H9 (cell line): ENCODE results near the gene CHKB. TPM values are rescaled to one million over a fixed set of nuclear protein-coding genes. Genes with fewer than 3 reads are reported as not detected.
A peak's percentile ranks its signal among the peaks of the same experiment; 100 is the strongest.
"Not testable (repeated sequence)": the region's sequence is repeated elsewhere in the genome, so short reads cannot be mapped to it uniquely, and the experiment has no call there.

Experiments used
- DNase-seq: peaks from one replicate; pipeline ENCODE4 v3.0.0-alpha.2; 2017
- H2AFZ ChIP-seq: one replicate; pipeline ENCODE4 v1.6.1; 2013; ENCODE audit warnings: mild to moderate bottlenecking, low read length, control low read depth, moderate library complexity
- H2AK5ac ChIP-seq: 2 replicates; pipeline ENCODE4 v1.6.1; 2013; ENCODE audit warnings: low read length, control low read depth, mixed read lengths; ENCODE audit not compliant: insufficient read length
- H2BK120ac ChIP-seq: one replicate; pipeline ENCODE4 v1.6.1; 2013; ENCODE audit warnings: low read depth, mild to moderate bottlenecking, low read length, control low read depth, inconsistent platforms; ENCODE audit not compliant: poor library complexity, severe bottlenecking
- H2BK12ac ChIP-seq: 2 replicates; pipeline ENCODE4 v1.6.1; 2013; ENCODE audit warnings: low read length, control low read depth, mixed read lengths, low read depth; ENCODE audit not compliant: insufficient read length
- H2BK15ac ChIP-seq: 2 replicates; pipeline ENCODE4 v1.6.1; 2013; ENCODE audit warnings: low read depth, low read length, control low read depth
- H2BK20ac ChIP-seq: one replicate; pipeline ENCODE4 v1.6.1; 2013; ENCODE audit warnings: low read depth, mild to moderate bottlenecking, low read length, control low read depth, inconsistent platforms; ENCODE audit not compliant: poor library complexity, severe bottlenecking
- H2BK5ac ChIP-seq: 2 replicates; pipeline ENCODE4 v1.6.1; 2013; ENCODE audit warnings: low read length, control low read depth, mixed read lengths; ENCODE audit not compliant: insufficient read length
- H3K14ac ChIP-seq: 2 replicates; pipeline ENCODE4 v1.6.1; 2013; ENCODE audit warnings: low read length, control low read depth; ENCODE audit not compliant: insufficient read depth
- H3K18ac ChIP-seq: 2 replicates; pipeline ENCODE4 v1.6.1; 2013; ENCODE audit warnings: low read depth, mild to moderate bottlenecking, mixed read lengths, low read length, control low read depth; ENCODE audit not compliant: insufficient read length
- H3K23ac ChIP-seq: 2 replicates; pipeline ENCODE4 v1.6.1; 2013; ENCODE audit warnings: low read length, control low read depth, mixed read lengths, low read depth; ENCODE audit not compliant: insufficient read length
- H3K23me2 ChIP-seq: 2 replicates; pipeline ENCODE4 v1.6.1; 2013; ENCODE audit warnings: low read depth, mild to moderate bottlenecking, mixed read lengths, low read length, control low read depth; ENCODE audit not compliant: insufficient read length, poor library complexity, severe bottlenecking
- H3K27ac ChIP-seq: 2 replicates; pipeline ENCODE4 v1.5.1; 2013; ENCODE audit warnings: low read length, control low read depth, mixed read lengths, low read depth; ENCODE audit not compliant: insufficient read length
- H3K27me3 ChIP-seq: 2 replicates; pipeline ENCODE4 v1.6.1; 2013; ENCODE audit warnings: low read length, control low read depth, inconsistent platforms; ENCODE audit not compliant: insufficient read depth
- H3K4ac ChIP-seq: 2 replicates; pipeline ENCODE4 v1.6.1; 2013; ENCODE audit warnings: low read depth, mild to moderate bottlenecking, control low read depth, inconsistent platforms, low read length, moderate library complexity
- H3K4me1 ChIP-seq: 2 replicates; pipeline ENCODE4 v1.6.1; 2013; ENCODE audit warnings: low read length, control low read depth, inconsistent platforms; ENCODE audit not compliant: insufficient read depth
- H3K4me2 ChIP-seq: 2 replicates; pipeline ENCODE4 v1.6.1; 2013; ENCODE audit warnings: low read length, control low read depth, mixed read lengths; ENCODE audit not compliant: insufficient read length, insufficient read depth
- H3K56ac ChIP-seq: 2 replicates; pipeline ENCODE4 v1.6.1; 2013; ENCODE audit warnings: low read depth, mild to moderate bottlenecking, mixed read lengths, low read length, control low read depth; ENCODE audit not compliant: insufficient read length
- H3K79me1 ChIP-seq: 2 replicates; pipeline ENCODE4 v1.6.1; 2013; ENCODE audit warnings: low read depth, mild to moderate bottlenecking, moderate library complexity, low read length, control low read depth, inconsistent platforms; ENCODE audit not compliant: insufficient read depth, poor library complexity, severe bottlenecking
- H3K79me2 ChIP-seq: 2 replicates; pipeline ENCODE4 v1.6.1; 2013; ENCODE audit warnings: low read length, control low read depth, inconsistent platforms; ENCODE audit not compliant: insufficient read depth
- H3K9ac ChIP-seq: 2 replicates; pipeline ENCODE4 v1.6.1; 2013; ENCODE audit warnings: low read length, control low read depth, mixed read lengths; ENCODE audit not compliant: insufficient read length; ENCODE audit errors: extremely low read depth
- H3K9me3 ChIP-seq: one replicate; pipeline ENCODE4 v1.6.1; 2013; ENCODE audit warnings: low read depth, low read length, inconsistent platforms; ENCODE audit not compliant: control insufficient read depth
- H3T11ph ChIP-seq: one replicate; pipeline ENCODE4 v1.6.1; 2013; ENCODE audit warnings: mild to moderate bottlenecking, low read length, control low read depth, inconsistent platforms
- H4K20me1 ChIP-seq: one replicate; pipeline ENCODE4 v1.6.1; 2013; ENCODE audit not compliant: control insufficient read depth, insufficient read length, insufficient read depth
- H4K5ac ChIP-seq: 2 replicates; pipeline ENCODE4 v1.6.1; 2013; ENCODE audit warnings: low read depth, mild to moderate bottlenecking, mixed read lengths, low read length, control low read depth; ENCODE audit not compliant: insufficient read length
- H4K8ac ChIP-seq: replicated peaks from 2 replicates; pipeline ENCODE4 v1.6.1; 2013; ENCODE audit warnings: low read length, control low read depth, mixed read lengths, low read depth; ENCODE audit not compliant: insufficient read length
- H4K91ac ChIP-seq: 2 replicates; pipeline ENCODE4 v1.6.1; 2013; ENCODE audit warnings: low read depth, mild to moderate bottlenecking, moderate library complexity, mixed read lengths, low read length, control low read depth; ENCODE audit not compliant: insufficient read length
- H3K27ac Mint-ChIP-seq, 3 experiments: 2 replicates in 2 of 3; 3 replicates in 1 of 3; pipeline ENCODE4 v1.8.0; 2020 to 2021; ENCODE audit warnings: mixed read lengths in 3 of 3, mild to moderate bottlenecking in 1 of 3, moderate library complexity in 1 of 3
- H3K27me3 Mint-ChIP-seq: 2 replicates; pipeline ENCODE4 v1.8.0; 2021; ENCODE audit warnings: low read depth, mild to moderate bottlenecking, moderate library complexity, mixed read lengths
- H3K36me3 Mint-ChIP-seq, 3 experiments: 2 replicates in 2 of 3; 3 replicates in 1 of 3; pipeline ENCODE4 v1.8.0; 2020 to 2021; ENCODE audit warnings: low read depth in 3 of 3, mixed read lengths in 3 of 3; ENCODE audit not compliant: insufficient read depth in 1 of 3
- H3K4me1 Mint-ChIP-seq, 2 experiments: 2 replicates each; pipeline ENCODE4 v1.8.0; 2020; ENCODE audit warnings: mixed read lengths in 2 of 2
- H3K4me3 Mint-ChIP-seq, 2 experiments: 2 replicates in 1 of 2; 3 replicates in 1 of 2; pipeline ENCODE4 v1.8.0; 2020 to 2021; ENCODE audit warnings: mild to moderate bottlenecking in 2 of 2, mixed read lengths in 2 of 2, moderate library complexity in 1 of 2
- H3K9me3 Mint-ChIP-seq, 2 experiments: 2 replicates in 1 of 2; 3 replicates in 1 of 2; pipeline ENCODE4 v1.8.0; 2020; ENCODE audit warnings: mild to moderate bottlenecking in 2 of 2, mixed read lengths in 2 of 2, moderate library complexity in 1 of 2
- WGBS: extraction: QIAGEN DNeasy Blood & Tissue Kit; methylation state at CpG from one replicate; pipeline ENCODE4 v1.1.7; 2013; ENCODE audit warnings: missing lambda C conversion rate, low lambda C conversion rate, mixed read lengths; ENCODE audit not compliant: insufficient read length; ENCODE audit errors: extremely low coverage; 5-methylcytosine and 5-hydroxymethylcytosine counted together
- total RNA-seq: library from RNA; stranded (reverse); gene quantifications from 2 replicates; pipeline ENCODE4 v1.2.1, GENCODE V29; 2021
- TF ChIP-seq, protein P1 (sequence below): fragments of 200-600 bp; sonication (generic); conservative IDR thresholded peaks from 3 replicates; pipeline ENCODE4 v1.8.0; 2021; ENCODE audit warnings: antibody characterized with exemption, mild to moderate bottlenecking

CHKB gene
- total RNA-seq, 1 experiment from 2014 or later: 64.9 TPM

DNA sequence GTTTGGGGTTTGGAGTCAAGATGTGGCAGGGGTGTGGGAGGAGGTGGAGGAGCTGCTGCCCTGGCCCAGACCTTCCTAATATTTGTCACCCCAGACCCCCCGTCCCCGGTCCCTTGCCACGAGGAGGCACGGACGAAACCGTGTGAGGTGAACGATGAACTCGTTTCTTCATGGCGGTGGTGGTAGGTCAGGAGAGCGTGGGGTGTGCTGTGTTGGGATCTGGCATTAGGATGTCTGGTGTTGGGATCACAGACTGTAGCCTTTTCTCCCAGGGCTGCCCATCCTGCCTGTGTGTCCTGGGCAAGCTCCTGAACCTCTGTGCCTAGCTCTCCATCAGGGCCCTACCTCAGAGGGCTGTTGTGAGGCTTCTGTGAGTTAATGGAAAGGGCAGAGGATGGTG, 26.3 kb upstream of the CHKB start:
- Histone ChIP-seq H2BK5ac (no peak overlapping the region), H3K4ac (no peak overlapping the region), H3T11ph (no peak overlapping the region), H3K9me3 (no peaks in the 10 kb centered on the region), H3K23ac (no peak overlapping the region), H3K4me2 (no peak overlapping the region), H3K79me1 (no peaks in the 10 kb centered on the region), H3K23me2 (peaks cover 5% of the 10 kb centered on the region), H3K79me2 (no peaks in the 10 kb centered on the region), H3K18ac (no peak overlapping the region), H3K56ac (no peak overlapping the region), H2BK15ac (no peak overlapping the region), H2BK12ac (no peak overlapping the region), H3K4me1 (peaks cover 3% of the 10 kb centered on the region; the same call in 1 of the 2 replicates), H3K27me3 (no peaks in the 10 kb centered on the region), H2AK5ac (no peak overlapping the region), H2BK20ac (no peak overlapping the region), H4K91ac (no peak overlapping the region), H4K5ac (no peak overlapping the region), H3K9ac (no peak overlapping the region), H3K14ac (no peak overlapping the region), H2BK120ac (no peak overlapping the region), H3K27ac (no peak overlapping the region), H4K8ac (no peak overlapping the region), H2AFZ (no peak overlapping the region), H4K20me1 (no peaks in the 10 kb centered on the region)
- TF ChIP-seq, protein P1, sequence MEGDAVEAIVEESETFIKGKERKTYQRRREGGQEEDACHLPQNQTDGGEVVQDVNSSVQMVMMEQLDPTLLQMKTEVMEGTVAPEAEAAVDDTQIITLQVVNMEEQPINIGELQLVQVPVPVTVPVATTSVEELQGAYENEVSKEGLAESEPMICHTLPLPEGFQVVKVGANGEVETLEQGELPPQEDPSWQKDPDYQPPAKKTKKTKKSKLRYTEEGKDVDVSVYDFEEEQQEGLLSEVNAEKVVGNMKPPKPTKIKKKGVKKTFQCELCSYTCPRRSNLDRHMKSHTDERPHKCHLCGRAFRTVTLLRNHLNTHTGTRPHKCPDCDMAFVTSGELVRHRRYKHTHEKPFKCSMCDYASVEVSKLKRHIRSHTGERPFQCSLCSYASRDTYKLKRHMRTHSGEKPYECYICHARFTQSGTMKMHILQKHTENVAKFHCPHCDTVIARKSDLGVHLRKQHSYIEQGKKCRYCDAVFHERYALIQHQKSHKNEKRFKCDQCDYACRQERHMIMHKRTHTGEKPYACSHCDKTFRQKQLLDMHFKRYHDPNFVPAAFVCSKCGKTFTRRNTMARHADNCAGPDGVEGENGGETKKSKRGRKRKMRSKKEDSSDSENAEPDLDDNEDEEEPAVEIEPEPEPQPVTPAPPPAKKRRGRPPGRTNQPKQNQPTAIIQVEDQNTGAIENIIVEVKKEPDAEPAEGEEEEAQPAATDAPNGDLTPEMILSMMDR: no peak
- no CpG with 5 or more reads among the region's 10 CpGs for WGBS
- Mint-ChIP-seq H3K4me1 (peaks cover 10 to 16% of the 10 kb centered on the region in 2 experiments), H3K27ac (no peak overlapping the region), H3K27me3 (peaks cover 36% of the 10 kb centered on the region), H3K4me3 (no peak overlapping the region), H3K36me3 (no peaks in the 10 kb centered on the region; a peak in 2 of 7 replicates), H3K9me3 (no peaks in the 10 kb centered on the region)
- no peak for DNase-seq

DNA sequence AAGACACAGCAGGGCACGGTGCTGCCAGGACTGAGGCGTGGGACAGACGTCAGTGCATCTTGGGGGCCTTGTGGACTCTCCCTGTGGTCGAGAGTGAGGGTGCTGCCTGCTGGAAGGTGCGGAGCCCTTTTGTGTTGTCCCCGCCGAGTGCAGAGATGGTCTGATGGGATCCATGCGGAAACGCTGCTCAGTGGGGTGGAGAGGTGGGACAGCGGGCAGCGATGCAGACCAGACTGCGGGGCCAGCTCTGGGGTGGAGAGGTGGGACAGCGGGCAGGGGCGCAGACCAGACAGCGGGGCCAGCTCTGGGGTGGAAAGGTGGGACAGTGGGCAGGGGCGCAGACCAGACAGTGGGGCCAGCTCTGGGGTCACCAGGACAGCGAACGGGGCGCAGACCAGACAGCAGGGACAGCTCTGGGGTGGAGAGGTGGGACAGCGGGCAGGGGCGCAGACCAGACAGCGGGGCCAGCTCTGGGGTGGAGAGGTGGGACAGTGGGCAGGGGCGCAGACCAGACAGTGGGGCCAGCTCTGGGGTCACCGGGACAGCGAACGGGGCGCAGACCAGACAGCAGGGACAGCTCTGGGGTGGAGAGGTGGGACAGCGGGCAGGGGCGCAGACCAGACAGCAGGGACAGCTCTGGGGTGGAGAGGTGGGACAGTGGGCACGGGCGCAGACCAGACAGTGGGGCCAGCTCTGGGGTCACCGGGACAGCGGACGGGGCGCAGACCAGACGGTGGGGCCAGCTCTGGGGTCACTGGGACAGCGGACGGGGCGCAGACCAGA, 25.6 kb upstream of the CHKB start:
- not testable (repeated sequence) for H3K27me3 ChIP-seq

More for the DNA sequence above, 25.6 kb upstream of the CHKB start:
- H4K20me1 ChIP-seq, H3K4me1 ChIP-seq, H3K18ac ChIP-seq, H3K9me3 Mint-ChIP-seq, H2BK12ac ChIP-seq, H3K9me3 ChIP-seq, H3K56ac ChIP-seq, H2BK15ac ChIP-seq, H3K4ac ChIP-seq, H2BK120ac ChIP-seq, H2AK5ac ChIP-seq, H3T11ph ChIP-seq, H4K5ac ChIP-seq, H2AFZ ChIP-seq, H3K79me1 ChIP-seq, H3K27ac ChIP-seq, H3K36me3 Mint-ChIP-seq, H3K79me2 ChIP-seq, H3K4me2 ChIP-seq, DNase-seq, H4K91ac ChIP-seq, H2BK20ac ChIP-seq, H3K23me2 ChIP-seq, H4K8ac ChIP-seq, H3K23ac ChIP-seq, H3K14ac ChIP-seq, H3K9ac ChIP-seq, H2BK5ac ChIP-seq, H3K4me3 Mint-ChIP-seq: not testable (repeated sequence)
- Mint-ChIP-seq H3K4me1 (peaks cover 5 to 10% of the 10 kb centered on the region in 2 experiments), H3K27me3 (peaks cover 31% of the 10 kb centered on the region), H3K27ac (peak overlapping the region in 1 of 3 experiments; percentile 75; a peak in 1 of 7 replicates)
- WGBS: no CpG with 5 or more reads among the region's 39 CpGs
